Gastroesophageal sphincter (tissue), 4 donors: ENCODE measurements around the gene APCDD1L. TPM values are rescaled to one million over a fixed set of nuclear protein-coding genes. Genes with fewer than 3 reads are reported as not detected.

Experiments
- ATAC-seq: fragments of 150-250 bp; one replicate; pipeline ENCODE4 v1.9.1; 2016; ENCODE audit warnings: mild to moderate bottlenecking, moderate library complexity
- H3K27ac ChIP-seq, 4 donors: fragments of 200-600 bp; sonication (generic) in 3 of 4; 1 replicate in 3 of 4; 2 replicates in 1 of 4; pipeline ENCODE4 v1.5.1; 2016 to 2019
- H3K27me3 ChIP-seq: fragments of 200-600 bp; sonication (generic); one replicate; pipeline ENCODE4 v1.5.1; 2019
- H3K36me3 ChIP-seq, 2 donors: fragments of 200-600 bp; sonication (generic); one replicate each; pipeline ENCODE4 v1.5.1; 2019; ENCODE audit warnings: control low read depth in 1 of 2
- H3K4me1 ChIP-seq, 3 donors: fragments of 200-600 bp; sonication (generic); 1 replicate in 2 of 3; 2 replicates in 1 of 3; pipeline ENCODE4 v1.5.1; 2016 to 2019; ENCODE audit warnings: control low read depth in 2 of 3
- H3K4me3 ChIP-seq, 2 donors: fragments of 200-600 bp; sonication (generic); one replicate each; pipeline ENCODE4 v1.5.1; 2019; ENCODE audit warnings: mild to moderate bottlenecking in 1 of 2, moderate library complexity in 1 of 2
- H3K9me3 ChIP-seq, 3 donors: fragments of 200-600 bp; sonication (generic); one replicate each; pipeline ENCODE4 v1.5.1; 2017 to 2019; ENCODE audit warnings: control low read depth in 2 of 3
- EP300 ChIP-seq: sonication (generic); formaldehyde crosslinking; IDR thresholded peaks from one replicate; pipeline ENCODE4 v1.6.1; 2017; ENCODE audit warnings: antibody characterized with exemption, mild to moderate bottlenecking
- POLR2A ChIP-seq, 2 donors: fragments of 450-650 bp; IDR thresholded peaks; one replicate each; pipeline ENCODE4 v1.6.1; 2017; ENCODE audit warnings: antibody characterized with exemption in 2 of 2, mild to moderate bottlenecking in 2 of 2, moderate library complexity in 1 of 2
- POLR2AphosphoS5 ChIP-seq: sonication (generic); formaldehyde crosslinking; IDR thresholded peaks from one replicate; pipeline ENCODE4 v1.6.1; 2017; ENCODE audit warnings: antibody characterized with exemption
- WGBS, 2 donors: methylation state at CpG; one replicate each; pipeline ENCODE4 v1.1.5; 2018; ENCODE audit warnings: low coverage in 1 of 2; 5-methylcytosine and 5-hydroxymethylcytosine counted together
- total RNA-seq, 4 donors: library from RNA; depleted of rRNA; stranded (reverse); fragments of >200 nt; gene quantifications; one replicate each; pipeline ENCODE4 v1.1.0, GENCODE V29; 2016
- TF ChIP-seq, protein P1 (sequence below), 4 experiments: fragments of 200-600 bp in 2 of 4; fragments of 450-650 bp in 2 of 4; sonication (generic) in 1 of 4; IDR thresholded peaks; one replicate each; pipeline ENCODE4 v1.5.1; 2017 to 2019; ENCODE audit warnings: antibody characterized with exemption in 4 of 4, mild to moderate bottlenecking in 2 of 4, moderate library complexity in 2 of 4

The APCDD1L gene
- total RNA-seq, 4 donors from 2014 or later: 0.40 to 1.1 (median 0.88) TPM

GRCh38 chr20:58556961-58557360, 41.8 kb upstream of the APCDD1L start:
- no peaks in the 10 kb centered on the region for H3K36me3 ChIP-seq
- no peaks in the 10 kb centered on the region for H3K27me3 ChIP-seq
- H3K27ac ChIP-seq: no peak overlapping the region
- no peaks in the 10 kb centered on the region for H3K4me1 ChIP-seq
- TF ChIP-seq POLR2A (IDR thresholded peaks at IDR 0.05): no peak
- TF ChIP-seq, protein P1, sequence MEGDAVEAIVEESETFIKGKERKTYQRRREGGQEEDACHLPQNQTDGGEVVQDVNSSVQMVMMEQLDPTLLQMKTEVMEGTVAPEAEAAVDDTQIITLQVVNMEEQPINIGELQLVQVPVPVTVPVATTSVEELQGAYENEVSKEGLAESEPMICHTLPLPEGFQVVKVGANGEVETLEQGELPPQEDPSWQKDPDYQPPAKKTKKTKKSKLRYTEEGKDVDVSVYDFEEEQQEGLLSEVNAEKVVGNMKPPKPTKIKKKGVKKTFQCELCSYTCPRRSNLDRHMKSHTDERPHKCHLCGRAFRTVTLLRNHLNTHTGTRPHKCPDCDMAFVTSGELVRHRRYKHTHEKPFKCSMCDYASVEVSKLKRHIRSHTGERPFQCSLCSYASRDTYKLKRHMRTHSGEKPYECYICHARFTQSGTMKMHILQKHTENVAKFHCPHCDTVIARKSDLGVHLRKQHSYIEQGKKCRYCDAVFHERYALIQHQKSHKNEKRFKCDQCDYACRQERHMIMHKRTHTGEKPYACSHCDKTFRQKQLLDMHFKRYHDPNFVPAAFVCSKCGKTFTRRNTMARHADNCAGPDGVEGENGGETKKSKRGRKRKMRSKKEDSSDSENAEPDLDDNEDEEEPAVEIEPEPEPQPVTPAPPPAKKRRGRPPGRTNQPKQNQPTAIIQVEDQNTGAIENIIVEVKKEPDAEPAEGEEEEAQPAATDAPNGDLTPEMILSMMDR (IDR thresholded peaks at IDR 0.05): no peak
- TF ChIP-seq EP300: no peak
- TF ChIP-seq POLR2AphosphoS5: no peak
- 70 to 89% methylated on average over 4 to 6 of the region's 6 CpGs for WGBS, 2 donors
- H3K9me3 ChIP-seq: no peaks in the 10 kb centered on the region
- ATAC-seq: no peak
- H3K4me3 ChIP-seq: no peak overlapping the region

- H3K4me3 ChIP-seq: no peak overlapping the region
- H3K36me3 ChIP-seq: no peaks in the 10 kb centered on the region
- no peak overlapping the region for H3K27ac ChIP-seq
- TF ChIP-seq POLR2A (IDR thresholded peaks at IDR 0.05) (no peak), POLR2AphosphoS5 (no peak), EP300 (no peak)
- TF ChIP-seq, protein P1 (IDR thresholded peaks at IDR 0.05): no peak
- no peak for ATAC-seq
- H3K4me1 ChIP-seq: no peaks in the 10 kb centered on the region
- no peaks in the 10 kb centered on the region for H3K9me3 ChIP-seq
- WGBS, 2 donors: 57 to 100% methylated on average over 1 to 3 of the region's 3 CpGs
- H3K27me3 ChIP-seq: no peaks in the 10 kb centered on the region
Observed at GRCh38 chr20:58555078-58555765, 40.0 kb upstream of the APCDD1L start.

- WGBS, 2 donors: 90 to 100% methylated on average over 1 to 3 of the region's 3 CpGs
- H3K27ac ChIP-seq: no peak overlapping the region
- ATAC-seq: no peak
Observed at GRCh38 chr20:58554541-58554940, 39.3 kb upstream of the APCDD1L start.

DNA sequence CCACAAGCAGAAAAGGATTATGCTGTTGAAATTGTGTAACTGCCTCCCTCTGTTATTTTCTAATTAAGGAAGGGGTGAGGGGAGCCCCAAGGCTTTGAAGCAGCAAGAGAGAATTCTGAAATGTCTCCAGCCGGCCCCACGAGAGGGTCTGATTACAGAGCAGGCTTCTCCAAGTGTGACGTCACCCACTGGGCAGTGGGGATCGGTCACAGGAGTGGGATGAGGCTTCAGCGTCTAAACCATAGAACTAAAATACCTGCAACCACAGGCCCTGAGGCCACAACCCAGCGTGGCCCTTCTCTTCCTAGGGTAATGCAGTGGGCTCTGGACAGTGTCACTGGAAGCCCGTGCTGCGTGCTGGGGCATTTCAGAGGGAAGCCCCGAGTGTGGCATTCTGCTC, 38.6 kb upstream of the APCDD1L start:
- Histone ChIP-seq H3K27me3 (no peaks in the 10 kb centered on the region), H3K4me1 (no peaks in the 10 kb centered on the region), H3K9me3 (no peaks in the 10 kb centered on the region), H3K36me3 (no peaks in the 10 kb centered on the region), H3K27ac (no peak overlapping the region), H3K4me3 (no peak overlapping the region)
- ATAC-seq: no peak
- 41% methylated on average over 9 of the region's 9 CpGs; no CpG with 5 or more reads in 1 of the 2 donors for WGBS, 2 donors
- no peak for TF ChIP-seq EP300

More at GRCh38 chr20:58554541-58554940, 39.3 kb upstream of the APCDD1L start:
- no peaks in the 10 kb centered on the region for H3K4me1 ChIP-seq
- no peaks in the 10 kb centered on the region for H3K36me3 ChIP-seq
- no peaks in the 10 kb centered on the region for H3K27me3 ChIP-seq
- H3K9me3 ChIP-seq: no peaks in the 10 kb centered on the region
- no peak overlapping the region for H3K4me3 ChIP-seq
- TF ChIP-seq EP300: no peak
- TF ChIP-seq POLR2AphosphoS5: no peak
- TF ChIP-seq POLR2A (IDR thresholded peaks at IDR 0.05): no peak
- TF ChIP-seq, protein P1 (IDR thresholded peaks at IDR 0.05): no peak

DNA sequence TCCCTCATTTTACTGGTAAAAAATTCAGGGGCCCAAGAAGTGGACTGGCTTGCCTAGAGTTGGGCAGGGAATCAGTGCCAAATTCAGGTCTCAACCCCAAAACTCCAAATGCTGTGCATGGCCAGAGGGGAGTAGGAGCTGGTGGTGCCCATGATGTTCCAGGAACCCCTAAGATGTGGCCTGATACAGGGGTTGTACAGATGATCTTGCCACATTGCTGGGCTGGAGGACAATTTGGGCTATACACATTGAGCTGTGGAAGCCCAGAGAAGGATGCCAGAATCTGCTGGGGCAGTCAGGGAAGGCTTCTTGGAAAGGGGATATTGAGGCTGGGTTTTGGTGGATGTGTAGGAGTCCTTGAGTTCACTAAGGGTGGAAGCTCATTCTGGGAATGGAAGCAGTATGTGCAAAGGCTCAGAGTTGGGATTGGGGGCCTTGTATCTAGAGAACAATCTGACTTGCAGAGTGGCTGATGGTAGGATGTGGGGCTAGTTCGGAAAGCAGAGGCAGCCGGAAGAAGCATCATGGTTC, 38.0 kb upstream of the APCDD1L start:
- Histone ChIP-seq H3K36me3 (no peaks in the 10 kb centered on the region), H3K4me3 (no peak overlapping the region), H3K27me3 (no peaks in the 10 kb centered on the region), H3K4me1 (no peaks in the 10 kb centered on the region), H3K27ac (no peak overlapping the region), H3K9me3 (no peaks in the 10 kb centered on the region)
- ATAC-seq: no peak
- 69 to 100% methylated on average over 2 of the region's 2 CpGs for WGBS, 2 donors
- no peak for TF ChIP-seq POLR2A (IDR thresholded peaks at IDR 0.05)
- TF ChIP-seq EP300: no peak
- TF ChIP-seq POLR2AphosphoS5: no peak
- TF ChIP-seq, protein P1 (IDR thresholded peaks at IDR 0.05): no peak
